Adrenal gland (tissue), 5 donors: ENCODE results near the gene ABCA1.

Experiments used
- CTCF ChIP-seq, 6 experiments: fragments of 450-650 bp in 4 of 6; fragments of 200-600 bp in 2 of 6; sonication (generic) in 1 of 6; IDR thresholded peaks; 1 replicate in 5 of 6; 2 replicates in 1 of 6; pipeline versions ENCODE4 v1.5.1 to v1.8.0; 2016 to 2021; ENCODE audit warnings: antibody characterized with exemption in 6 of 6, mild to moderate bottlenecking in 2 of 6, moderate library complexity in 1 of 6
- POLR2A ChIP-seq, 2 donors: fragments of 450-650 bp; IDR thresholded peaks; one replicate each; pipeline ENCODE4 v1.6.1; 2017; ENCODE audit warnings: antibody characterized with exemption in 2 of 2, mild to moderate bottlenecking in 2 of 2, moderate library complexity in 1 of 2
- donor health status: DM: no; HTN: no; CAD: no.

DNA sequence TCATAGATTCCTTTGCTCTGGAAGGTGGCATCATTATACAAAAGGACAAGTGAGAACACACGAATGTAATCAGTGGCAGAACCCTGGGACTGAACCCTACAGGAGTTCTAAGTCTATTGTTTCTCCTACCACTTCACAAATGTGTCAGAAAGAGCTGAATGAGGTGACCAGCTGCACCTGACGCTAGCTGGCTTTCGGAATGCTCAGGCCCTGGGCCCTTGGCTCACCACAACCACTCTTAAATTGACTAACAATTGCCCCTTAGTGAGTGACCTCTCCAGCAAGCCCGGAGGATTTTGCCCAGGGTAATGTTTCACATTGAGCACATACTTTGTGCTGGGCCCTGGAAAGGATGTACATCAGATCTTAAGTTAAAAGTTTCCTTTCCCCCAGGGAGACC, 41.2 kb upstream of the ABCA1 start:
- TF ChIP-seq CTCF (IDR thresholded peaks at IDR 0.05) (no peak), POLR2A (IDR thresholded peaks at IDR 0.05) (no peak)
